Measurements from ENCODE around the gene KIF11. TPM values are rescaled to one million over a fixed set of nuclear protein-coding genes. Genes with fewer than 3 reads are reported as not detected.
"Not testable (repeated sequence)": the region's sequence is repeated elsewhere in the genome, so short reads cannot be mapped to it uniquely, and the experiment has no call there.

The KIF11 gene
- total RNA-seq, 1 donor from 2014 or later, result 5.7 TPM

GRCh38 chr10:92629945-92630344 lies 37.0 kb downstream of the KIF11 start:
- no peaks in the 10 kb centered on the region for H3K36me3 ChIP-seq (ENCODE audit: control insufficient read depth in 3 of 3, insufficient read depth in 3 of 3, low read length in 3 of 3)
- no peak overlapping the region for H3K9ac ChIP-seq (ENCODE audit: low read depth in 1 of 3, low read length in 3 of 3)
- H3K9me3 ChIP-seq (ENCODE audit: control insufficient read depth in 3 of 3, low read length in 3 of 3), result no peaks in the 10 kb centered on the region
- no peaks in the 10 kb centered on the region for H3K4me1 ChIP-seq (ENCODE audit: control insufficient read depth in 3 of 3, insufficient read depth in 3 of 3, low read length in 3 of 3)
- H3K27ac ChIP-seq (ENCODE audit: low read depth, low read length), result no peak overlapping the region
- no peaks in the 10 kb centered on the region for H3K27me3 ChIP-seq (ENCODE audit: control insufficient read depth in 3 of 3, insufficient read depth in 3 of 3, low read length in 3 of 3)
- no peak overlapping the region for H3K4me3 ChIP-seq (ENCODE audit: low read length in 3 of 3)

GRCh38 chr10:92638037-92638436 lies 45.1 kb downstream of the KIF11 start:
- Histone ChIP-seq H3K27me3 (ENCODE audit: control insufficient read depth in 3 of 3, insufficient read depth in 3 of 3, low read length in 3 of 3) (no peaks in the 10 kb centered on the region), H3K9me3 (ENCODE audit: control insufficient read depth in 3 of 3, low read length in 3 of 3) (no peaks in the 10 kb centered on the region), H3K36me3 (ENCODE audit: control insufficient read depth in 3 of 3, insufficient read depth in 3 of 3, low read length in 3 of 3) (no peaks in the 10 kb centered on the region), H3K4me3 (ENCODE audit: low read length in 3 of 3) (no peak overlapping the region), H3K27ac (ENCODE audit: low read depth, low read length) (no peak overlapping the region), H3K4me1 (ENCODE audit: control insufficient read depth in 3 of 3, insufficient read depth in 3 of 3, low read length in 3 of 3) (no peaks in the 10 kb centered on the region), H3K9ac (ENCODE audit: low read depth in 1 of 3, low read length in 3 of 3) (no peak overlapping the region)

- no peaks in the 10 kb centered on the region for H3K9me3 ChIP-seq (ENCODE audit: control insufficient read depth in 3 of 3, low read length in 3 of 3)
- H3K4me1 ChIP-seq (ENCODE audit: control insufficient read depth in 3 of 3, insufficient read depth in 3 of 3, low read length in 3 of 3), result no peaks in the 10 kb centered on the region
- H3K4me3 ChIP-seq (ENCODE audit: low read length in 3 of 3), result no peak overlapping the region
- H3K9ac ChIP-seq (ENCODE audit: low read depth in 1 of 3, low read length in 3 of 3), result no peak overlapping the region
- no peaks in the 10 kb centered on the region for H3K36me3 ChIP-seq (ENCODE audit: control insufficient read depth in 3 of 3, insufficient read depth in 3 of 3, low read length in 3 of 3)
- no peak overlapping the region for H3K27ac ChIP-seq (ENCODE audit: low read depth, low read length)
- no peaks in the 10 kb centered on the region for H3K27me3 ChIP-seq (ENCODE audit: control insufficient read depth in 3 of 3, insufficient read depth in 3 of 3, low read length in 3 of 3)
Observed at GRCh38 chr10:92640107-92640506, 47.2 kb downstream of the KIF11 start.

- Histone ChIP-seq H3K9me3 (ENCODE audit: control insufficient read depth in 3 of 3, low read length in 3 of 3) (no peaks in the 10 kb centered on the region), H3K4me3 (ENCODE audit: low read length in 3 of 3) (no peak overlapping the region), H3K4me1 (ENCODE audit: control insufficient read depth in 3 of 3, insufficient read depth in 3 of 3, low read length in 3 of 3) (no peaks in the 10 kb centered on the region), H3K9ac (ENCODE audit: low read depth in 1 of 3, low read length in 3 of 3) (no peak overlapping the region), H3K27ac (ENCODE audit: low read depth, low read length) (no peak overlapping the region), H3K36me3 (ENCODE audit: control insufficient read depth in 3 of 3, insufficient read depth in 3 of 3, low read length in 3 of 3) (no peaks in the 10 kb centered on the region), H3K27me3 (ENCODE audit: control insufficient read depth in 3 of 3, insufficient read depth in 3 of 3, low read length in 3 of 3) (no peaks in the 10 kb centered on the region)
Observed at GRCh38 chr10:92641492-92641891, 48.6 kb downstream of the KIF11 start.

- no peaks in the 10 kb centered on the region for H3K4me1 ChIP-seq (ENCODE audit: control insufficient read depth in 3 of 3, insufficient read depth in 3 of 3, low read length in 3 of 3)
- H3K9me3 ChIP-seq (ENCODE audit: control insufficient read depth in 3 of 3, low read length in 3 of 3), result no peaks in the 10 kb centered on the region
- no peaks in the 10 kb centered on the region for H3K27me3 ChIP-seq (ENCODE audit: control insufficient read depth in 3 of 3, insufficient read depth in 3 of 3, low read length in 3 of 3)
- no peak overlapping the region for H3K27ac ChIP-seq (ENCODE audit: low read depth, low read length)
- H3K4me3 ChIP-seq (ENCODE audit: low read length in 3 of 3), result no peak overlapping the region
- H3K9ac ChIP-seq (ENCODE audit: low read depth in 1 of 3, low read length in 3 of 3), result no peak overlapping the region
- H3K36me3 ChIP-seq (ENCODE audit: control insufficient read depth in 3 of 3, insufficient read depth in 3 of 3, low read length in 3 of 3), result no peaks in the 10 kb centered on the region
Observed at GRCh38 chr10:92644921-92645320, 52.0 kb downstream of the KIF11 start.

GRCh38 chr10:92650864-92651263 lies 57.9 kb downstream of the KIF11 start:
- not testable (repeated sequence) for H3K9ac ChIP-seq (ENCODE audit: low read depth in 1 of 3, low read length in 3 of 3); H3K27ac ChIP-seq (ENCODE audit: low read depth, low read length); H3K27me3 ChIP-seq (ENCODE audit: control insufficient read depth in 3 of 3, insufficient read depth in 3 of 3, low read length in 3 of 3); H3K36me3 ChIP-seq (ENCODE audit: control insufficient read depth in 3 of 3, insufficient read depth in 3 of 3, low read length in 3 of 3); H3K4me3 ChIP-seq (ENCODE audit: low read length in 3 of 3); H3K4me1 ChIP-seq (ENCODE audit: control insufficient read depth in 3 of 3, insufficient read depth in 3 of 3, low read length in 3 of 3); H3K9me3 ChIP-seq (ENCODE audit: control insufficient read depth in 3 of 3, low read length in 3 of 3)

- Histone ChIP-seq H3K27me3 (ENCODE audit: control insufficient read depth in 3 of 3, insufficient read depth in 3 of 3, low read length in 3 of 3) (no peaks in the 10 kb centered on the region), H3K9me3 (ENCODE audit: control insufficient read depth in 3 of 3, low read length in 3 of 3) (no peaks in the 10 kb centered on the region)
Observed at GRCh38 chr10:92655426-92655825, 62.5 kb downstream of the KIF11 start.

GRCh38 chr10:92656266-92656961 lies 63.5 kb downstream of the KIF11 start:
- H3K9ac ChIP-seq (ENCODE audit: low read depth in 1 of 3, low read length in 3 of 3), result no peak overlapping the region
- no peaks in the 10 kb centered on the region for H3K9me3 ChIP-seq (ENCODE audit: control insufficient read depth in 3 of 3, low read length in 3 of 3)
- H3K27me3 ChIP-seq (ENCODE audit: control insufficient read depth in 3 of 3, insufficient read depth in 3 of 3, low read length in 3 of 3), result no peaks in the 10 kb centered on the region
- no peak overlapping the region for H3K27ac ChIP-seq (ENCODE audit: low read depth, low read length)
- no peaks in the 10 kb centered on the region for H3K36me3 ChIP-seq (ENCODE audit: control insufficient read depth in 3 of 3, insufficient read depth in 3 of 3, low read length in 3 of 3)
- no peaks in the 10 kb centered on the region for H3K4me1 ChIP-seq (ENCODE audit: control insufficient read depth in 3 of 3, insufficient read depth in 3 of 3, low read length in 3 of 3)
- H3K4me3 ChIP-seq (ENCODE audit: low read length in 3 of 3), result no peak overlapping the region

More at GRCh38 chr10:92655426-92655825, 62.5 kb downstream of the KIF11 start:
- no peaks in the 10 kb centered on the region for H3K4me1 ChIP-seq (ENCODE audit: control insufficient read depth in 3 of 3, insufficient read depth in 3 of 3, low read length in 3 of 3)
- H3K4me3 ChIP-seq (ENCODE audit: low read length in 3 of 3), result no peak overlapping the region
- no peak overlapping the region for H3K9ac ChIP-seq (ENCODE audit: low read depth in 1 of 3, low read length in 3 of 3)
- no peak overlapping the region for H3K27ac ChIP-seq (ENCODE audit: low read depth, low read length)
- no peaks in the 10 kb centered on the region for H3K36me3 ChIP-seq (ENCODE audit: control insufficient read depth in 3 of 3, insufficient read depth in 3 of 3, low read length in 3 of 3)

GRCh38 chr10:92657024-92657423 lies 64.1 kb downstream of the KIF11 start:
- Histone ChIP-seq H3K27ac (ENCODE audit: low read depth, low read length) (no peak overlapping the region), H3K27me3 (ENCODE audit: control insufficient read depth in 3 of 3, insufficient read depth in 3 of 3, low read length in 3 of 3) (no peaks in the 10 kb centered on the region), H3K4me1 (ENCODE audit: control insufficient read depth in 3 of 3, insufficient read depth in 3 of 3, low read length in 3 of 3) (no peaks in the 10 kb centered on the region), H3K36me3 (ENCODE audit: control insufficient read depth in 3 of 3, insufficient read depth in 3 of 3, low read length in 3 of 3) (no peaks in the 10 kb centered on the region), H3K9me3 (ENCODE audit: control insufficient read depth in 3 of 3, low read length in 3 of 3) (no peaks in the 10 kb centered on the region), H3K9ac (ENCODE audit: low read depth in 1 of 3, low read length in 3 of 3) (no peak overlapping the region), H3K4me3 (ENCODE audit: low read length in 3 of 3) (no peak overlapping the region)

- no peaks in the 10 kb centered on the region for H3K36me3 ChIP-seq (ENCODE audit: control insufficient read depth in 3 of 3, insufficient read depth in 3 of 3, low read length in 3 of 3)
- H3K4me1 ChIP-seq (ENCODE audit: control insufficient read depth in 3 of 3, insufficient read depth in 3 of 3, low read length in 3 of 3), result no peaks in the 10 kb centered on the region
- no peaks in the 10 kb centered on the region for H3K27me3 ChIP-seq (ENCODE audit: control insufficient read depth in 3 of 3, insufficient read depth in 3 of 3, low read length in 3 of 3)
- H3K9me3 ChIP-seq (ENCODE audit: control insufficient read depth in 3 of 3, low read length in 3 of 3), result no peaks in the 10 kb centered on the region
- no peak overlapping the region for H3K9ac ChIP-seq (ENCODE audit: low read depth in 1 of 3, low read length in 3 of 3)
- no peak overlapping the region for H3K4me3 ChIP-seq (ENCODE audit: low read length in 3 of 3)
- no peak overlapping the region for H3K27ac ChIP-seq (ENCODE audit: low read depth, low read length)
Observed at GRCh38 chr10:92662848-92663247, 69.9 kb downstream of the KIF11 start.

Measured in skeletal muscle tissue (tissue), 4 donors.